ENCODE measurements around the gene SFXN3.

SFXN3 gene

GRCh38 chr10:100986952-100987684, 43.9 kb upstream of the SFXN3 start, which contains the start of the genes MRPL43 and TWNK:
Gene MRPL43, minus strand, starts transcription at chr10:100987497. Its CDS starts 54 bp downstream, at chr10:100987443.
Gene TWNK, plus strand, starts transcription at chr10:100987543. Its CDS starts 668 bp downstream, at chr10:100988211.
- Histone ChIP-seq H3K36me3 (ENCODE audit: control insufficient read depth, low read length) (peaks cover 40% of the 10 kb centered on the region), H3K9me2 (replicated peaks; ENCODE audit: control insufficient read depth, low read length) (no peaks in the 10 kb centered on the region), H3K79me2 (ENCODE audit: control insufficient read depth, low read length) (peaks cover 60% of the 10 kb centered on the region), H4K20me1 (ENCODE audit: control insufficient read depth, insufficient read depth, low read depth, low read length) (peaks cover 6% of the 10 kb centered on the region; the same call in 1 of the 2 replicates), H3K9me3 (ENCODE audit: control insufficient read depth, insufficient read depth, low read length) (no peaks in the 10 kb centered on the region), H3F3A (ENCODE audit: control insufficient read depth, insufficient read depth) (no peaks in the 10 kb centered on the region), H3K27ac (ENCODE audit: low read depth, low read length) (peak within 1 kb of the TSS; percentile 69), H3K27me3 (ENCODE audit: control insufficient read depth, low read length) (no peaks in the 10 kb centered on the region), H3K4me1 (ENCODE audit: control insufficient read depth, low read length) (peaks cover 28% of the 10 kb centered on the region), H3K4me2 (ENCODE audit: low read length) (peak within 1 kb of the TSS; percentile 84), H3K4me3 (ENCODE audit: low read length) (peak within 1 kb of the TSS; percentile 82)
- TF ChIP-seq EZH2phosphoT487 (IDR thresholded peaks at IDR 0.05; ENCODE audit: borderline replicate concordance, low read length) (no peak), CTCF (IDR thresholded peaks at IDR 0.05; ENCODE audit: low read depth, low read length, poor library complexity, severe bottlenecking) (no peak)

GRCh38 chr10:100987685-100988049, 43.4 kb upstream of the SFXN3 start:
- Histone ChIP-seq H4K20me1 (ENCODE audit: control insufficient read depth, insufficient read depth, low read depth, low read length) (peaks cover 6% of the 10 kb centered on the region; the same call in 1 of the 2 replicates), H3K27me3 (ENCODE audit: control insufficient read depth, low read length) (no peaks in the 10 kb centered on the region), H3K4me2 (ENCODE audit: low read length) (peak overlapping the region; percentile 84), H3K4me1 (ENCODE audit: control insufficient read depth, low read length) (peaks cover 28% of the 10 kb centered on the region), H3K4me3 (ENCODE audit: low read length) (peak overlapping the region; percentile 82), H3F3A (ENCODE audit: control insufficient read depth, insufficient read depth) (no peaks in the 10 kb centered on the region), H3K9me3 (ENCODE audit: control insufficient read depth, insufficient read depth, low read length) (no peaks in the 10 kb centered on the region), H3K27ac (ENCODE audit: low read depth, low read length) (peak overlapping the region; percentile 69), H3K79me2 (ENCODE audit: control insufficient read depth, low read length) (peaks cover 60% of the 10 kb centered on the region), H3K36me3 (ENCODE audit: control insufficient read depth, low read length) (peaks cover 40% of the 10 kb centered on the region), H3K9me2 (replicated peaks; ENCODE audit: control insufficient read depth, low read length) (no peaks in the 10 kb centered on the region)
- no peak for TF ChIP-seq CTCF (IDR thresholded peaks at IDR 0.05; ENCODE audit: low read depth, low read length, poor library complexity, severe bottlenecking)
- TF ChIP-seq EZH2phosphoT487 (IDR thresholded peaks at IDR 0.05; ENCODE audit: borderline replicate concordance, low read length), result no peak

- peak overlapping the region; percentile 84 for H3K4me2 ChIP-seq (ENCODE audit: low read length)
- TF ChIP-seq EZH2phosphoT487 (IDR thresholded peaks at IDR 0.05; ENCODE audit: borderline replicate concordance, low read length) (no peak), CTCF (IDR thresholded peaks at IDR 0.05; ENCODE audit: low read depth, low read length, poor library complexity, severe bottlenecking) (no peak)
- H3K27ac ChIP-seq (ENCODE audit: low read depth, low read length), result no peak overlapping the region
- H3K36me3 ChIP-seq (ENCODE audit: control insufficient read depth, low read length), result peaks cover 43% of the 10 kb centered on the region
- peaks cover 60% of the 10 kb centered on the region for H3K79me2 ChIP-seq (ENCODE audit: control insufficient read depth, low read length)
- peaks cover 2% of the 10 kb centered on the region; the same call in 1 of the 2 replicates for H3F3A ChIP-seq (ENCODE audit: control insufficient read depth, insufficient read depth)
- no peaks in the 10 kb centered on the region for H3K9me2 ChIP-seq (replicated peaks; ENCODE audit: control insufficient read depth, low read length)
- peak overlapping the region; percentile 82 for H3K4me3 ChIP-seq (ENCODE audit: low read length)
- H3K4me1 ChIP-seq (ENCODE audit: control insufficient read depth, low read length), result peaks cover 28% of the 10 kb centered on the region
- peaks cover 6% of the 10 kb centered on the region; the same call in 1 of the 2 replicates for H4K20me1 ChIP-seq (ENCODE audit: control insufficient read depth, insufficient read depth, low read depth, low read length)
- H3K9me3 ChIP-seq (ENCODE audit: control insufficient read depth, insufficient read depth, low read length), result no peaks in the 10 kb centered on the region
- no peaks in the 10 kb centered on the region for H3K27me3 ChIP-seq (ENCODE audit: control insufficient read depth, low read length)
These were observed 42.9 kb upstream of the SFXN3 start for GRCh38 chr10:100988166-100988565.

All from DOHH2 (cell line).